ENCODE data around the gene RIOK2. TPM values are rescaled to one million over a fixed set of nuclear protein-coding genes. Genes with fewer than 3 reads are reported as not detected.

The RIOK2 gene
- polyA plus RNA-seq, 1 of the 3 experiments (the other 2 are of a cell fraction): 5.9 TPM

DNA sequence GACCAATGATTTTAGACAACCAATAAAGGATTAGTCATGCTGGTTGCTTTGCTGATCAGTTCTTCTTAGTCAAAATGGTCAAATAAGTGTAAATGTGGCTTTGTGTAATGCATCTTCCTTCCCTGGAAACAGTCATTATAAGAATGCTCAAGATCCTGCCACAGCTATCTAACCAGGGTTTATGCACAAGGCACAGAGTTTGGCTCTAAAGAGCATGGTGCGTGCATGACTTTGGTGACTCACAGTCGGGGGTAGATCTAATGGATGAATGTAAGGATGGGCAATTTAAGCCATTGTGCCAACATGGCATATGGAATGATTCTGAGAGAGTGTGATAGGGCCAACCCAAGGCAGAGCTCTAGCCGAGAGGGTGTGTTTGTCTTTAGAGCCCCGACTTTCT is 47.2 kb downstream of the RIOK2 start (continued):
- TF ChIP-seq MEF2A (IDR thresholded peaks at IDR 0.05; ENCODE audit: borderline replicate concordance, low read depth) (no peak), FOXM1 (IDR thresholded peaks at IDR 0.05; ENCODE audit: low read depth) (no peak), TEAD4 (IDR thresholded peaks at IDR 0.05; ENCODE audit: borderline replicate concordance, insufficient read depth) (no peak)
- TF ChIP-seq, protein P1, sequence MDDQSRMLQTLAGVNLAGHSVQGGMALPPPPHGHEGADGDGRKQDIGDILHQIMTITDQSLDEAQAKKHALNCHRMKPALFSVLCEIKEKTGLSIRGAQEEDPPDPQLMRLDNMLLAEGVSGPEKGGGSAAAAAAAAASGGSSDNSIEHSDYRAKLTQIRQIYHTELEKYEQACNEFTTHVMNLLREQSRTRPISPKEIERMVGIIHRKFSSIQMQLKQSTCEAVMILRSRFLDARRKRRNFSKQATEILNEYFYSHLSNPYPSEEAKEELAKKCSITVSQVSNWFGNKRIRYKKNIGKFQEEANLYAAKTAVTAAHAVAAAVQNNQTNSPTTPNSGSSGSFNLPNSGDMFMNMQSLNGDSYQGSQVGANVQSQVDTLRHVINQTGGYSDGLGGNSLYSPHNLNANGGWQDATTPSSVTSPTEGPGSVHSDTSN (IDR thresholded peaks at IDR 0.05): no peak
- TF ChIP-seq, protein P2, sequence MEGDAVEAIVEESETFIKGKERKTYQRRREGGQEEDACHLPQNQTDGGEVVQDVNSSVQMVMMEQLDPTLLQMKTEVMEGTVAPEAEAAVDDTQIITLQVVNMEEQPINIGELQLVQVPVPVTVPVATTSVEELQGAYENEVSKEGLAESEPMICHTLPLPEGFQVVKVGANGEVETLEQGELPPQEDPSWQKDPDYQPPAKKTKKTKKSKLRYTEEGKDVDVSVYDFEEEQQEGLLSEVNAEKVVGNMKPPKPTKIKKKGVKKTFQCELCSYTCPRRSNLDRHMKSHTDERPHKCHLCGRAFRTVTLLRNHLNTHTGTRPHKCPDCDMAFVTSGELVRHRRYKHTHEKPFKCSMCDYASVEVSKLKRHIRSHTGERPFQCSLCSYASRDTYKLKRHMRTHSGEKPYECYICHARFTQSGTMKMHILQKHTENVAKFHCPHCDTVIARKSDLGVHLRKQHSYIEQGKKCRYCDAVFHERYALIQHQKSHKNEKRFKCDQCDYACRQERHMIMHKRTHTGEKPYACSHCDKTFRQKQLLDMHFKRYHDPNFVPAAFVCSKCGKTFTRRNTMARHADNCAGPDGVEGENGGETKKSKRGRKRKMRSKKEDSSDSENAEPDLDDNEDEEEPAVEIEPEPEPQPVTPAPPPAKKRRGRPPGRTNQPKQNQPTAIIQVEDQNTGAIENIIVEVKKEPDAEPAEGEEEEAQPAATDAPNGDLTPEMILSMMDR (IDR thresholded peaks at IDR 0.05): no peak

DNA sequence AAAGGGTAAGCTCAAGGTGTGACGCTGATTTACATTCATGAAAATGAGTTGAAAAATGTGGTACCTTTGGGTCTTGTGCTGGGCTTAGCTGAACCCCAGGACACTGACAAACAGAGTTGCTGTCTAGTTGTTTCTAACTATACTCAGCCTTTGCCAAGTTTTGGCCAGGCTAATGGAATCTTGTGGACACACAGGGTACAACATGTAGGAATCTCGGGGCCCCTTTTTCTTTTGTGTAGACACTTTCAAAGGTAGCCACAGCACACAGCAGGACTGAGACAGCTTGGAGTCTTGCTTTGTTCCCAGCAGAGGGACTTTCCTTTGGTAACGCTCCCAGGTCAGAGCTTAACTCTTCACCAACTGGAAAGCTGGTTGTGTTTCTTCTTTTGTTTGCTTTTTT is 48.4 kb downstream of the RIOK2 start:
- Histone ChIP-seq H3K4me1 (ENCODE audit: control insufficient read depth in 1 of 2, insufficient read depth in 2 of 2, low read depth in 1 of 2, low read length in 1 of 2) (no peaks in the 10 kb centered on the region; a peak in 1 of 4 replicates), H3K4me3 (ENCODE audit: low read depth in 2 of 2, low read length in 1 of 2) (no peak overlapping the region), H3K4me2 (no peak overlapping the region), H3K9me3 (no peaks in the 10 kb centered on the region), H3K79me2 (ENCODE audit: insufficient read depth) (no peaks in the 10 kb centered on the region), H3K27me3 (ENCODE audit: insufficient read depth) (no peaks in the 10 kb centered on the region), H3K9ac (no peak overlapping the region), H3K36me3 (replicated peaks in 1 of 2; ENCODE audit: control insufficient read depth in 1 of 2, insufficient read depth in 2 of 2, low read length in 1 of 2) (no peaks in the 10 kb centered on the region), H2AFZ (ENCODE audit: low read depth) (no peak overlapping the region), H3K27ac (ENCODE audit: low read depth in 2 of 2, low read length in 1 of 2) (no peak overlapping the region), H3F3A (replicated peaks; ENCODE audit: insufficient read depth) (no peaks in the 10 kb centered on the region), H4K20me1 (ENCODE audit: insufficient read depth) (no peaks in the 10 kb centered on the region), H3K9me2 (no peaks in the 10 kb centered on the region)
- TF ChIP-seq, protein P3, sequence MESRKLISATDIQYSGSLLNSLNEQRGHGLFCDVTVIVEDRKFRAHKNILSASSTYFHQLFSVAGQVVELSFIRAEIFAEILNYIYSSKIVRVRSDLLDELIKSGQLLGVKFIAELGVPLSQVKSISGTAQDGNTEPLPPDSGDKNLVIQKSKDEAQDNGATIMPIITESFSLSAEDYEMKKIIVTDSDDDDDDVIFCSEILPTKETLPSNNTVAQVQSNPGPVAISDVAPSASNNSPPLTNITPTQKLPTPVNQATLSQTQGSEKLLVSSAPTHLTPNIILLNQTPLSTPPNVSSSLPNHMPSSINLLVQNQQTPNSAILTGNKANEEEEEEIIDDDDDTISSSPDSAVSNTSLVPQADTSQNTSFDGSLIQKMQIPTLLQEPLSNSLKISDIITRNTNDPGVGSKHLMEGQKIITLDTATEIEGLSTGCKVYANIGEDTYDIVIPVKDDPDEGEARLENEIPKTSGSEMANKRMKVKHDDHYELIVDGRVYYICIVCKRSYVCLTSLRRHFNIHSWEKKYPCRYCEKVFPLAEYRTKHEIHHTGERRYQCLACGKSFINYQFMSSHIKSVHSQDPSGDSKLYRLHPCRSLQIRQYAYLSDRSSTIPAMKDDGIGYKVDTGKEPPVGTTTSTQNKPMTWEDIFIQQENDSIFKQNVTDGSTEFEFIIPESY (IDR thresholded peaks at IDR 0.05; ENCODE audit: borderline replicate concordance, low read depth): no peak
- TF ChIP-seq CHD2 (IDR thresholded peaks at IDR 0.05; ENCODE audit: low read length, partially characterized antibody) (no peak), MXI1 (IDR thresholded peaks at IDR 0.05; ENCODE audit: low read depth, low read length) (no peak), GATA2 (CRISPR knock-in tag; IDR thresholded peaks at IDR 0.05) (no peak), EP300 (IDR thresholded peaks at IDR 0.05; ENCODE audit: borderline replicate concordance in 1 of 2, low read depth in 1 of 2, low read length in 1 of 2) (no peak), FOSL2 (IDR thresholded peaks at IDR 0.05; ENCODE audit: borderline replicate concordance, low read depth) (no peak), YY1 (IDR thresholded peaks at IDR 0.05; ENCODE audit: low read depth) (no peak), GABPA (IDR thresholded peaks at IDR 0.05; ENCODE audit: low read depth) (no peak), RAD21 (IDR thresholded peaks at IDR 0.05; ENCODE audit: low read length) (no peak)
- TF ChIP-seq, protein P4, sequence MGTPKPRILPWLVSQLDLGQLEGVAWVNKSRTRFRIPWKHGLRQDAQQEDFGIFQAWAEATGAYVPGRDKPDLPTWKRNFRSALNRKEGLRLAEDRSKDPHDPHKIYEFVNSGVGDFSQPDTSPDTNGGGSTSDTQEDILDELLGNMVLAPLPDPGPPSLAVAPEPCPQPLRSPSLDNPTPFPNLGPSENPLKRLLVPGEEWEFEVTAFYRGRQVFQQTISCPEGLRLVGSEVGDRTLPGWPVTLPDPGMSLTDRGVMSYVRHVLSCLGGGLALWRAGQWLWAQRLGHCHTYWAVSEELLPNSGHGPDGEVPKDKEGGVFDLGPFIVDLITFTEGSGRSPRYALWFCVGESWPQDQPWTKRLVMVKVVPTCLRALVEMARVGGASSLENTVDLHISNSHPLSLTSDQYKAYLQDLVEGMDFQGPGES (IDR thresholded peaks at IDR 0.05; ENCODE audit: low read depth, low read length): no peak
- TF ChIP-seq, protein P1 (IDR thresholded peaks at IDR 0.05): no peak
- TF ChIP-seq, protein P5, sequence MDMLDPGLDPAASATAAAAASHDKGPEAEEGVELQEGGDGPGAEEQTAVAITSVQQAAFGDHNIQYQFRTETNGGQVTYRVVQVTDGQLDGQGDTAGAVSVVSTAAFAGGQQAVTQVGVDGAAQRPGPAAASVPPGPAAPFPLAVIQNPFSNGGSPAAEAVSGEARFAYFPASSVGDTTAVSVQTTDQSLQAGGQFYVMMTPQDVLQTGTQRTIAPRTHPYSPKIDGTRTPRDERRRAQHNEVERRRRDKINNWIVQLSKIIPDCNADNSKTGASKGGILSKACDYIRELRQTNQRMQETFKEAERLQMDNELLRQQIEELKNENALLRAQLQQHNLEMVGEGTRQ (IDR thresholded peaks at IDR 0.05; ENCODE audit: borderline replicate concordance, low read depth, low read length): no peak
- CTCF ChIA-PET: interaction anchor here (0.7 to 3.0 kb wide), 2 partner anchors 138 to 1083 kb away, joined by 3 to 14 read pairs; no protein-coding TSS in a partner anchor
- WGBS (ENCODE audit: low lambda C conversion rate): 87% methylated on average over 3 of the region's 3 CpGs
- POLR2A ChIA-PET: no interaction called here
- DNase-seq: no peak
